ENCODE results near the gene OR11H7. TPM values are rescaled to one million over a fixed set of nuclear protein-coding genes. Genes with fewer than 3 reads are reported as not detected.
"Not testable (repeated sequence)": the region's sequence is repeated elsewhere in the genome, so short reads cannot be mapped to it uniquely, and the experiment has no call there.

OR11H7 gene
- total RNA-seq, 4 donors from 2014 or later: not detected

DNA sequence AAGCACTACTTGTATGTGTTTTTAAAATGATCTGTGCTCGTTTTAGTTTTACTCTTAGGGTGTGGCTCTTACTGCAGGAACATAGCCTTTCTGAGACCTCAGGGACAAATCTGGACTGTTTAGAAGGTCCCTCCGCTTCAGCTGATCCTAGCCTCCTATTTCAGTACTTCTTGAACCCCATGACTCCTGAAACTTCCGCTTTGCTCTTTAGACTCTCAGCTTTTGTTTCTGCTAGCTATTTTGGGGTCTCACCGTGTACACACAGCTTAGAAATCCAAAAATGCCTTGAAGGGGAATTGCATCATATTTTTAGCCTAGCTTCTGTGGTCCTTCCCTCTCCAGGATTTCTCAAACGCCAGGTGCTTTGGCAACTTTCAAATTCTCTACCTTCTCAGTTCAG is 29.8 kb upstream of the OR11H7 start:
- 58 to 59% methylated on average over 5 of the region's 5 CpGs for WGBS, 2 donors
- intact Hi-C loops (cut with DNase I): no loop called here

DNA sequence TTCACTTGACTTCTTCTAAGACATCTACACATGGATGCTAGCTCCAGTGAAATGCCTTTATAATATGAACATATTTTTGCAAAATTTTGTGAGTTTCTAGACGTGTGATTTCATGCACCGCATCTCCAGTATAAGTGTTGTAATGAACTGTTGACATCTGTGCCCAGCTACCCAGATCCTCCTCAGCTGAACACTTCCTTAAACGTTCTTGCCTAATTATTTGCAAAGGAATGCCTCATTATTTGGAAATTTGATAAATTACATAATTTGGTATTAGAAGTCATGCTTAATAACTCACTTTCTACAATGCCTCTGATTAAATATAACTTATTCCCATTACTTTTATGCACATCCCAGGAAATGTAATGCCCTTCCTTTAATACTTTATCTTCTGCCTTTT is 24.1 kb upstream of the OR11H7 start:
- no peaks in the 10 kb centered on the region for H3K36me3 ChIP-seq
- no peaks in the 10 kb centered on the region for H3K9me3 ChIP-seq
- no peaks in the 10 kb centered on the region for H3K4me1 ChIP-seq
- TF ChIP-seq POLR2A (IDR thresholded peaks at IDR 0.05): no peak
- TF ChIP-seq, protein P1, sequence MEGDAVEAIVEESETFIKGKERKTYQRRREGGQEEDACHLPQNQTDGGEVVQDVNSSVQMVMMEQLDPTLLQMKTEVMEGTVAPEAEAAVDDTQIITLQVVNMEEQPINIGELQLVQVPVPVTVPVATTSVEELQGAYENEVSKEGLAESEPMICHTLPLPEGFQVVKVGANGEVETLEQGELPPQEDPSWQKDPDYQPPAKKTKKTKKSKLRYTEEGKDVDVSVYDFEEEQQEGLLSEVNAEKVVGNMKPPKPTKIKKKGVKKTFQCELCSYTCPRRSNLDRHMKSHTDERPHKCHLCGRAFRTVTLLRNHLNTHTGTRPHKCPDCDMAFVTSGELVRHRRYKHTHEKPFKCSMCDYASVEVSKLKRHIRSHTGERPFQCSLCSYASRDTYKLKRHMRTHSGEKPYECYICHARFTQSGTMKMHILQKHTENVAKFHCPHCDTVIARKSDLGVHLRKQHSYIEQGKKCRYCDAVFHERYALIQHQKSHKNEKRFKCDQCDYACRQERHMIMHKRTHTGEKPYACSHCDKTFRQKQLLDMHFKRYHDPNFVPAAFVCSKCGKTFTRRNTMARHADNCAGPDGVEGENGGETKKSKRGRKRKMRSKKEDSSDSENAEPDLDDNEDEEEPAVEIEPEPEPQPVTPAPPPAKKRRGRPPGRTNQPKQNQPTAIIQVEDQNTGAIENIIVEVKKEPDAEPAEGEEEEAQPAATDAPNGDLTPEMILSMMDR (IDR thresholded peaks at IDR 0.05): no peak
- H3K27ac ChIP-seq: no peak overlapping the region
- no peak for DNase-seq
- no peaks in the 10 kb centered on the region for H3K27me3 ChIP-seq
- 49 to 57% methylated on average over 3 of the region's 3 CpGs for WGBS, 2 donors
- no peak overlapping the region for H3K4me3 ChIP-seq
- intact Hi-C loops (cut with DNase I): no loop called here

More for the DNA sequence above, 29.8 kb upstream of the OR11H7 start:
- H3K27me3 ChIP-seq: no peaks in the 10 kb centered on the region
- no peaks in the 10 kb centered on the region for H3K4me1 ChIP-seq
- no peaks in the 10 kb centered on the region for H3K36me3 ChIP-seq
- no peak for DNase-seq
- H3K9me3 ChIP-seq: no peaks in the 10 kb centered on the region
- no peak overlapping the region for H3K27ac ChIP-seq
- H3K4me3 ChIP-seq: no peak overlapping the region
- TF ChIP-seq POLR2A (IDR thresholded peaks at IDR 0.05): no peak
- TF ChIP-seq, protein P1 (IDR thresholded peaks at IDR 0.05): no peak

DNA sequence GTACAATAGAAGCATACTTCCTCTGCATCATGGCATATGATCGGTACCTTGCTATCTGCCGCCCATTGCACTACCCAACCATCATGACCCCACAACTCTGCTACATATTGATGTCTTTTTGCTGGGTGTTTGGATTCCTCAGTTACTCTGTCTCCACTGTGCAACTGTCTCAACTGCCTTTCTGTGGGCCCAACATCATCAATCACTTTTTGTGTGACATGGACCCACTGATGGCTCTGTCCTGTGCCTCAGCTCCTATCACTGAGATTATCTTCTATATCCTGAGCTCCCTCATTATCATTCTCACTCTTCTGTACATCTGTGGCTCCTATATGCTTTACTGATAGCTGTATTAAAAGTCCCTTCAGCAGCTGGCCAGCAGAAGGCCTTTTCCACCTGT is 19.2 kb upstream of the OR11H7 start:
- Histone ChIP-seq H3K36me3 (no peaks in the 10 kb centered on the region), H3K27me3 (no peaks in the 10 kb centered on the region), H3K4me3 (no peak overlapping the region), H3K4me1 (no peaks in the 10 kb centered on the region), H3K27ac (no peak overlapping the region), H3K9me3 (no peaks in the 10 kb centered on the region)
- WGBS, 2 donors: 60 to 93% methylated on average over 2 of the region's 2 CpGs
- intact Hi-C loops (cut with DNase I): no loop called here
- DNase-seq: no peak
- TF ChIP-seq, protein P1 (IDR thresholded peaks at IDR 0.05): no peak
- TF ChIP-seq POLR2A (IDR thresholded peaks at IDR 0.05): no peak

DNA sequence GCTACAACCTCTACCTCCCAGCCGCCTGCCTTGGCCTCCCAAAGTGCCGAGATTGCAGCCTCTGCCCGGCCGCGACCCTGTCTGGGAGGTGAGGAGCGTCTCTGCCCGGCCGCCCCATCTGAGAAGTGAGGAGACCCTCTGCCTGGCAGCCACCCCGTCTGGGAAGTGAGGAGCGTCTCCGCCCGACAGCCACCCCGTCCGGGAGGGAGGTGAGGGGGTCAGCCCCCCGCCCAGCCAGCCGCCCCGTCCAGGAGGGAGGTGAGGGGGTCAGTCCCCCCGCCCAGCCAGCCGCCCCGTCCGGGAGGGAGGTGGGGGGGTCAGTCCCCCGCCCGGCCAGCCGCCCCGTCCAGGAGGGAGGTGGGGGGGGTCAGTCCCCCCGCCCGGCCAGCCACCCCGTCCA is 16.4 kb upstream of the OR11H7 start:
- H3K9me3 ChIP-seq; intact Hi-C loops (cut with DNase I); H3K4me3 ChIP-seq; H3K27me3 ChIP-seq; H3K27ac ChIP-seq; H3K4me1 ChIP-seq; DNase-seq; H3K36me3 ChIP-seq: not testable (repeated sequence)
- no CpG with 5 or more reads among the region's 28 CpGs for WGBS, 2 donors

DNA sequence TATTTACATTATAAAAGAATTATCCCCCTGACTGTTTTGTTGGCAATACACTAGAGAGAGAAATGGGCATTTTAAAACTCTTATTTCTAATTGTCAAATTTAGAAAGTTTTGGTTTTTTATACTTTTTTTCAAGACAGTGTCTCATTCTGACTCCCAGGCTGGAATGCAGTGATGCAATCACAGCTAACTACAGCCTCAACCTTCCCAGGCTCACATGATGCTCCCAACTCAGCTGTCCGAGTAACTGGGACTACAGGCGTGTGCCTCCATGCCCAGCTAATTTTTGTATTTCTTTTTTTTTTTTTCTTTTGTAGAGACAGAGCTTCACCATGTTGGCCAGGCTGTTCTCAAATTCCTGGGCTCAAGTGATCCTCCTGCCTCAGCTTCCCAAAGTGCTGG is 13.6 kb upstream of the OR11H7 start:
- 49 to 72% methylated on average over 2 of the region's 2 CpGs for WGBS, 2 donors
- Histone ChIP-seq H3K9me3 (no peaks in the 10 kb centered on the region), H3K4me1 (no peaks in the 10 kb centered on the region), H3K27me3 (no peaks in the 10 kb centered on the region), H3K36me3 (no peaks in the 10 kb centered on the region), H3K27ac (no peak overlapping the region), H3K4me3 (no peak overlapping the region)
- no peak for DNase-seq
- TF ChIP-seq, protein P1 (IDR thresholded peaks at IDR 0.05): no peak
- no peak for TF ChIP-seq POLR2A (IDR thresholded peaks at IDR 0.05)
- intact Hi-C loops (cut with DNase I): no loop called here

DNA sequence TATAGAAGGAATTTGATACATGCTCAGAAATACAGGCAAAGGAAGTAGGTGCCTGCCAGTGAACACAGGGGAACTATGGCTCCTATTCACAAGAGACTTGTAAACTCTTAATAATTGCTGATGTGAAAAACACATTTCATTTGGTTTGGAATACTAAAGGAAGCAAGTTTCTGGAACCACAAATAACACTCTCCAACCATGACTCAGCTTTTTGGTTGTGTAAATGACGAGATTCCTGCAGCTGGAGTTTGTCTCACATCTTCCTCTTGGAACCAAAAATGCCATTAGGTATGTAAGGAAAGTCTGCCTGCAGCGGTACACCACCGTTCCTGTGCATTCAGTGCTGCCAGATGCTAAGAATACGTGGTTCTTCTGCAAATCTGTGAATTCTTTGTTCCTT is 9.7 kb upstream of the OR11H7 start:
- intact Hi-C loops (cut with DNase I): no loop called here
- no peaks in the 10 kb centered on the region for H3K9me3 ChIP-seq
- H3K36me3 ChIP-seq: no peaks in the 10 kb centered on the region
- no peaks in the 10 kb centered on the region for H3K27me3 ChIP-seq
- no peaks in the 10 kb centered on the region for H3K4me1 ChIP-seq
- WGBS, 2 donors: 32 to 38% methylated on average over 4 of the region's 4 CpGs
- DNase-seq: no peak
- no peak overlapping the region for H3K27ac ChIP-seq
- no peak overlapping the region for H3K4me3 ChIP-seq
- TF ChIP-seq, protein P1 (IDR thresholded peaks at IDR 0.05): no peak
- no peak for TF ChIP-seq POLR2A (IDR thresholded peaks at IDR 0.05)
